IPS-NIHi11 (cell line): Measurements from ENCODE around the gene CCM2.

ENCODE experiments used
- DNase-seq: peaks from one replicate; pipeline ENCODE4 v3.0.0; 2012; ENCODE audit warnings: mixed read lengths, low spot score

The CCM2 gene

GRCh38 chr7:44969049-44969700 lies 30.8 kb upstream of the CCM2 start:
- no peak for DNase-seq

- no peak for DNase-seq
These were observed 30.1 kb upstream of the CCM2 start for GRCh38 chr7:44969701-44970522.

- DNase-seq = no peak
These were observed 29.4 kb upstream of the CCM2 start for GRCh38 chr7:44970523-44971051.

GRCh38 chr7:44971188-44971901 lies 28.7 kb upstream of the CCM2 start:
- no peak for DNase-seq

- DNase-seq = no peak
These were observed 28.0 kb upstream of the CCM2 start for GRCh38 chr7:44971902-44972441.

GRCh38 chr7:44972562-44972961 lies 27.4 kb upstream of the CCM2 start:
- DNase-seq = no peak

- no peak for DNase-seq
These were observed 26.2 kb upstream of the CCM2 start for GRCh38 chr7:44973610-44974401.

- DNase-seq = no peak
These were observed 25.5 kb upstream of the CCM2 start for GRCh38 chr7:44974549-44974948.

- no peak for DNase-seq
These were observed 24.5 kb upstream of the CCM2 start for GRCh38 chr7:44975331-44976039.

GRCh38 chr7:44976040-44976745 lies 23.8 kb upstream of the CCM2 start:
- DNase-seq = no peak

GRCh38 chr7:44976746-44977196 lies 23.2 kb upstream of the CCM2 start:
- DNase-seq = no peak

GRCh38 chr7:44977304-44977958 lies 22.6 kb upstream of the CCM2 start:
- no peak for DNase-seq

- no peak for DNase-seq
These were observed 22.1 kb upstream of the CCM2 start for GRCh38 chr7:44977959-44978335.

- DNase-seq = no peak
These were observed 21.3 kb upstream of the CCM2 start, which contains the start of gene MYO1G for GRCh38 chr7:44978511-44979366. MYO1G (minus strand) TSS chr7:44979015; CDS start chr7:44978961, 54 bp downstream.

- no peak for DNase-seq
These were observed 20.3 kb upstream of the CCM2 start for GRCh38 chr7:44979481-44980392.

- DNase-seq = no peak
These were observed 19.5 kb upstream of the CCM2 start for GRCh38 chr7:44980393-44981034.
